Kidney (tissue), 14 donors: ENCODE data around the gene BABAM2. TPM values are rescaled to one million over a fixed set of nuclear protein-coding genes. Genes with fewer than 3 reads are reported as not detected.

Experiments
- DNase-seq, 5 donors: peaks; one replicate each; pipeline ENCODE4 v3.0.0-alpha.2; 2013 to 2020
- FAIRE-seq: peaks from 2 replicates; lab custom pipeline; 2012; peaks lifted over from hg19 to GRCh38; lab: Jason Lieb, UNC
- H3K27ac ChIP-seq, 2 donors: one replicate each; pipeline ENCODE4 v1.7.0; 2013; ENCODE audit warnings: low read depth in 2 of 2, low read length in 2 of 2, inconsistent platforms in 1 of 2
- H3K27me3 ChIP-seq: one replicate; pipeline ENCODE4 v1.7.1; 2013; ENCODE audit warnings: low read length, inconsistent platforms; ENCODE audit not compliant: control insufficient read depth, insufficient read depth
- H3K36me3 ChIP-seq, 3 donors: one replicate each; pipeline versions ENCODE4 v1.7.0 to v1.7.1; 2013; ENCODE audit warnings: low read length in 3 of 3, control low read depth in 1 of 3, inconsistent platforms in 1 of 3; ENCODE audit not compliant: insufficient read depth in 3 of 3, control insufficient read depth in 2 of 3
- H3K4me1 ChIP-seq, 3 donors: one replicate each; pipeline versions ENCODE4 v1.7.0 to v1.7.1; 2013; ENCODE audit warnings: low read length in 3 of 3, inconsistent platforms in 1 of 3, low read depth in 1 of 3; ENCODE audit not compliant: control insufficient read depth in 2 of 3, insufficient read depth in 2 of 3
- H3K4me3 ChIP-seq, 3 donors: one replicate each; pipeline versions ENCODE4 v1.7.0 to v1.8.1; 2013; ENCODE audit warnings: low read length in 3 of 3, control low read depth in 1 of 3, inconsistent platforms in 1 of 3
- H3K9ac ChIP-seq, 3 donors: one replicate each; pipeline versions ENCODE4 v1.7.0 to v1.7.1; 2013; ENCODE audit warnings: low read length in 3 of 3, control low read depth in 1 of 3, inconsistent platforms in 1 of 3
- H3K9me3 ChIP-seq, 3 donors: one replicate each; pipeline versions ENCODE4 v1.7.0 to v1.7.1; 2013; ENCODE audit warnings: low read length in 3 of 3, control low read depth in 1 of 3, inconsistent platforms in 1 of 3; ENCODE audit not compliant: control insufficient read depth in 2 of 3, insufficient read depth in 1 of 3
- intact Hi-C: fragments of 100-400 bp; cut with DNase I; formaldehyde crosslinking; loops from one replicate; pipeline ENCODE4 v1.11.1; 2022
- polyA plus RNA-seq: library from polyadenylated mRNA; stranded (reverse); fragments of 350-450 nt; fragmentation: Illumina TruSeq; extraction: RNeasy Lipid Tissue Mini Kit (QIAGEN cat#74804); gene quantifications from one replicate; pipeline ENCODE4 v1.2.3, GENCODE V29; 2014; ENCODE audit warnings: low read depth, low replicate concordance; ENCODE audit not compliant: insufficient read depth
- total RNA-seq: library from RNA; stranded (reverse); fragmentation: NEBNext Ultra II Directional; extraction: Animal tissue kit (Norgen Biotek cat#: 25700); gene quantifications from one replicate; pipeline ENCODE4 v1.2.1, GENCODE V29; 2021
- TF ChIP-seq, protein P1 (sequence below): IDR thresholded peaks from 3 replicates; pipeline ENCODE4 v1.5.1; 2012; ENCODE audit warnings: mild to moderate bottlenecking, moderate library complexity, borderline replicate concordance; ENCODE audit not compliant: insufficient read depth; ENCODE audit errors: extremely low read depth
- donor health status: control.
- donor health status: control.
- donor health status: control.
- donor health status: control.
- donor health status: control.
- donor health status: DM: yes; HTN: yes; CAD: no.
- donor health status: Normal renal cell carcinoma (clear cell type).

Gene BABAM2
- total and polyA plus RNA-seq, 2 donors from 2014 or later, result 68.4 to 74.1 TPM

DNA sequence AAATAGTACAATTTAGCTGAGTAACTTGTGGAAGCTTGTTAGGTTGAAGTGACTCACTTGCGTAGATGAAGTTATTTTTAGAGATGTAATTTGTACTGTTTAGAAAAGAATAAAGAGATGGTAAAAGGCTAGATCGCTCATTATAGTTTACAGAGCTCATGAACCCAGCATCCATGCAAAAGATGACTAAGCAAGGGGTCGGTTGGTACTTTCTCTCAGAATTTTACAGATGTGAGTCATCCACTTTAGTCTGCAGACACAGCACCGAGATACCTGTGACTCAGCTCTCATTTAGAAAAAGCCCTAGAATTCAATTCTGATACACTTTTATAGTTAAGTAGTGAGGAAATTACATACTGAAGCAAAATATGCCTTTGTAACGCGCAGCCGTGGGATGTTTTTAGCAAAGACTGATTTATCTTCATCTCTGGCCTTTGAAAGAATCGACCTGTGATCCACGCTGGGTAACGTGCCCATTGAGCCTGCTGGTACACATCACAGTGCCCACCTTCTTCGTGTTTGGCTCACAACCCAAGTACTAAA lies 385.6 kb downstream of the BABAM2 start:
- Histone ChIP-seq H3K27me3 (no peaks in the 10 kb centered on the region), H3K4me3 (no peak overlapping the region), H3K27ac (no peak overlapping the region), H3K9ac (no peak overlapping the region), H3K9me3 (no peaks in the 10 kb centered on the region), H3K4me1 (peaks cover 0 to 12% (median 10%) of the 10 kb centered on the region in 3 donors), H3K36me3 (no peaks in the 10 kb centered on the region)
- intact Hi-C loops, result no loop called here
- DNase-seq (no peak), FAIRE-seq (peak; percentile 19)
- TF ChIP-seq, protein P1, sequence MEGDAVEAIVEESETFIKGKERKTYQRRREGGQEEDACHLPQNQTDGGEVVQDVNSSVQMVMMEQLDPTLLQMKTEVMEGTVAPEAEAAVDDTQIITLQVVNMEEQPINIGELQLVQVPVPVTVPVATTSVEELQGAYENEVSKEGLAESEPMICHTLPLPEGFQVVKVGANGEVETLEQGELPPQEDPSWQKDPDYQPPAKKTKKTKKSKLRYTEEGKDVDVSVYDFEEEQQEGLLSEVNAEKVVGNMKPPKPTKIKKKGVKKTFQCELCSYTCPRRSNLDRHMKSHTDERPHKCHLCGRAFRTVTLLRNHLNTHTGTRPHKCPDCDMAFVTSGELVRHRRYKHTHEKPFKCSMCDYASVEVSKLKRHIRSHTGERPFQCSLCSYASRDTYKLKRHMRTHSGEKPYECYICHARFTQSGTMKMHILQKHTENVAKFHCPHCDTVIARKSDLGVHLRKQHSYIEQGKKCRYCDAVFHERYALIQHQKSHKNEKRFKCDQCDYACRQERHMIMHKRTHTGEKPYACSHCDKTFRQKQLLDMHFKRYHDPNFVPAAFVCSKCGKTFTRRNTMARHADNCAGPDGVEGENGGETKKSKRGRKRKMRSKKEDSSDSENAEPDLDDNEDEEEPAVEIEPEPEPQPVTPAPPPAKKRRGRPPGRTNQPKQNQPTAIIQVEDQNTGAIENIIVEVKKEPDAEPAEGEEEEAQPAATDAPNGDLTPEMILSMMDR, result no peak

GRCh38 chr2:28276807-28277206 lies 386.3 kb downstream of the BABAM2 start:
- FAIRE-seq (no peak), DNase-seq (no peak)
- H3K27me3 ChIP-seq, result no peaks in the 10 kb centered on the region
- H3K9me3 ChIP-seq, result no peaks in the 10 kb centered on the region
- no peaks in the 10 kb centered on the region for H3K36me3 ChIP-seq
- no peak overlapping the region for H3K9ac ChIP-seq
- H3K27ac ChIP-seq, result no peak overlapping the region
- TF ChIP-seq, protein P1, result no peak
- H3K4me1 ChIP-seq, result peaks cover 0 to 12% (median 10%) of the 10 kb centered on the region in 3 donors
- no peak overlapping the region for H3K4me3 ChIP-seq
- intact Hi-C loops, result no loop called here

GRCh38 chr2:28277466-28277865 lies 386.9 kb downstream of the BABAM2 start:
- DNase-seq, result no peak
- H3K36me3 ChIP-seq, result no peaks in the 10 kb centered on the region
- no peaks in the 10 kb centered on the region for H3K27me3 ChIP-seq
- intact Hi-C loops, result no loop called here
- FAIRE-seq, result no peak
- no peak overlapping the region for H3K9ac ChIP-seq
- TF ChIP-seq, protein P1, result no peak
- no peaks in the 10 kb centered on the region for H3K9me3 ChIP-seq
- H3K4me3 ChIP-seq, result no peak overlapping the region
- H3K4me1 ChIP-seq, result peaks cover 0 to 14% (median 10%) of the 10 kb centered on the region in 3 donors
- no peak overlapping the region for H3K27ac ChIP-seq

DNA sequence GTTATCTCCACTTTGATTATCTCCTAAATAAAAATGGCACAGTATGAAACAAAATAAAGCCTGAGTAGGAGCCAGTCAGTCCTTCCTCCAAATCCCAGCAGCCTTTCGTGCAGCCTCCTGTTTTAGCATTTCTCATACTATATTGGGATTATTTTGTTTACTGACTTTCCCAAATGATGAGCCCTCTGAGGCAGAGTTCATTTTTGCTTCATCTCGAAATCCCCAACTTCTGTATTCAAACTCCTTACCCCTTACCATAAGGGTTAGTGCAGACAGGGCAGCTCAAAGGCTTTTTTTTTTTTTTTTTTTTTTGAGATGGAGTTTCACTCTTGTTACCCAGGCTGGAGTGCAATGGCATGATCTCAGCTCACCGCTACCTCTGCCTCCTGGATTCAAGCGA lies 388.8 kb downstream of the BABAM2 start:
- H3K27ac ChIP-seq, result no peak overlapping the region
- FAIRE-seq (no peak), DNase-seq (no peak)
- no peaks in the 10 kb centered on the region for H3K36me3 ChIP-seq
- H3K4me1 ChIP-seq, result peaks cover 0 to 14% (median 10%) of the 10 kb centered on the region in 3 donors
- intact Hi-C loops, result no loop called here
- no peak overlapping the region for H3K9ac ChIP-seq
- no peaks in the 10 kb centered on the region for H3K27me3 ChIP-seq
- TF ChIP-seq, protein P1, result no peak
- H3K9me3 ChIP-seq, result no peaks in the 10 kb centered on the region
- no peak overlapping the region for H3K4me3 ChIP-seq
